Measurements from ENCODE around the gene CAB39.
A peak's percentile ranks its signal among the peaks of the same experiment; 100 is the strongest.

CAB39 gene

DNA sequence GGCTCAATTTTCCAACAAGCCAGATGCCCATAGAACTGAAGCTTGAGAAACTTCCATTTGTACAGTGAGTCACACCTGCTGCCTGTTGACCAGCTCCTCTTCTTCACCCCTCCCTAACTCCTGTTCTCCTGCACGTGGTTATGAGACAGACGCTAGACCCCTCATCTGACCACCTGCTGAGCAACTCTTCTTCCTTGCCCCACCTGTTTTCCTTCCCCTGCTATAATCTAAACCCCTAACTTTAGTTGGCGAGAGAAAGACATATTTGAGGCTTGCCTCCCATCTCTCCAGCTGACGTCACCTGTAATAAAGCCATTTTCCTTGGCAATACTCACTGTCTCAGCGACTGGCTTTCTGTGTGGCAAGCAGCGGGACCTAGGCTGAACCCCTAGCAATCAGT is 129.8 kb downstream of the CAB39 start:
- TF ChIP-seq, protein P1, sequence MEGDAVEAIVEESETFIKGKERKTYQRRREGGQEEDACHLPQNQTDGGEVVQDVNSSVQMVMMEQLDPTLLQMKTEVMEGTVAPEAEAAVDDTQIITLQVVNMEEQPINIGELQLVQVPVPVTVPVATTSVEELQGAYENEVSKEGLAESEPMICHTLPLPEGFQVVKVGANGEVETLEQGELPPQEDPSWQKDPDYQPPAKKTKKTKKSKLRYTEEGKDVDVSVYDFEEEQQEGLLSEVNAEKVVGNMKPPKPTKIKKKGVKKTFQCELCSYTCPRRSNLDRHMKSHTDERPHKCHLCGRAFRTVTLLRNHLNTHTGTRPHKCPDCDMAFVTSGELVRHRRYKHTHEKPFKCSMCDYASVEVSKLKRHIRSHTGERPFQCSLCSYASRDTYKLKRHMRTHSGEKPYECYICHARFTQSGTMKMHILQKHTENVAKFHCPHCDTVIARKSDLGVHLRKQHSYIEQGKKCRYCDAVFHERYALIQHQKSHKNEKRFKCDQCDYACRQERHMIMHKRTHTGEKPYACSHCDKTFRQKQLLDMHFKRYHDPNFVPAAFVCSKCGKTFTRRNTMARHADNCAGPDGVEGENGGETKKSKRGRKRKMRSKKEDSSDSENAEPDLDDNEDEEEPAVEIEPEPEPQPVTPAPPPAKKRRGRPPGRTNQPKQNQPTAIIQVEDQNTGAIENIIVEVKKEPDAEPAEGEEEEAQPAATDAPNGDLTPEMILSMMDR (IDR thresholded peaks at IDR 0.05; ENCODE audit: control insufficient read depth, extremely low read depth, insufficient read depth): no peak
- H3K4me3 ChIP-seq (ENCODE audit: low read depth, low read length): no peak overlapping the region
- DNase-seq (ENCODE audit: low read depth): no peak

DNA sequence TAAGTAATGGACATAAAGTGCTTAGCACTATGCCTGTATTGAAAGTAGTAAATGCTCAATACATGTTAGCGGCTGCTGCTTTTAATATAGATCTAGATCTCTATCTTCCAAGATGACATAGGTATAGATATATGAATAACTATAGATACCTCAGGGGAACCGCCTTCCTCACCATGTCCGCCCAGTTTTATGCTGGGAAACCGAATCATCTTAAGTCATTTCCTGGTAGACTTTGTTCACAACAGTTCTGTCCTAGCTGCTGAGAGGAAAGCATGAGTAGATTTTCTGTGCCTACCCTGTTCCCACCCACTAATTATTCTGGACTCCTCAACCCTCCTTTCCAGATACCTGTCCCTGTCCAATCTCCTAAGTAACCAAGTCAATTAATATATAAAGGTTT is 130.5 kb downstream of the CAB39 start:
- no peak overlapping the region for H3K4me3 ChIP-seq (ENCODE audit: low read depth, low read length)
- TF ChIP-seq, protein P1 (IDR thresholded peaks at IDR 0.05; ENCODE audit: control insufficient read depth, extremely low read depth, insufficient read depth): no peak
- no peak for DNase-seq (ENCODE audit: low read depth)

DNA sequence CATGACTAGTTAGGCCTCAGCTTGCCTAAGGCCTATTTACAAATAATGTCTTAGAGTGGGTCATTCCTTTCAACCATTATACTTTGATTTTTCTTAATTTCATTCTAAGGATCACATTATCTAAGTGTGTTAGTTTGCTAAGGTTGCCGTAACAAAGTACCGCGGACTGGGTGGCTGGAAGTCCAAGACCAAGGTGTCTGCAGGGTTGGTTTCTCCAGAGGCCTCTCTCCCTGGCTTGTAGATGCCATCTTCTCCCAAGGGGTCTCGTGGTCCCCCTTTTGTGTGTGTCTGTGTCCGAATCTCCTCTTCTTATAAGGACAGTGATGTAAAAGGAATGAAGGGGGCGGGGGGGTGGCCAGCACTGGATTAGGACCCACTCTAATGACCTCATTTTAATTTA is 133.7 kb downstream of the CAB39 start:
- H3K4me3 ChIP-seq (ENCODE audit: low read depth, low read length): no peak overlapping the region
- no peak for DNase-seq (ENCODE audit: low read depth)
- TF ChIP-seq, protein P1 (IDR thresholded peaks at IDR 0.05; ENCODE audit: control insufficient read depth, extremely low read depth, insufficient read depth): no peak

DNA sequence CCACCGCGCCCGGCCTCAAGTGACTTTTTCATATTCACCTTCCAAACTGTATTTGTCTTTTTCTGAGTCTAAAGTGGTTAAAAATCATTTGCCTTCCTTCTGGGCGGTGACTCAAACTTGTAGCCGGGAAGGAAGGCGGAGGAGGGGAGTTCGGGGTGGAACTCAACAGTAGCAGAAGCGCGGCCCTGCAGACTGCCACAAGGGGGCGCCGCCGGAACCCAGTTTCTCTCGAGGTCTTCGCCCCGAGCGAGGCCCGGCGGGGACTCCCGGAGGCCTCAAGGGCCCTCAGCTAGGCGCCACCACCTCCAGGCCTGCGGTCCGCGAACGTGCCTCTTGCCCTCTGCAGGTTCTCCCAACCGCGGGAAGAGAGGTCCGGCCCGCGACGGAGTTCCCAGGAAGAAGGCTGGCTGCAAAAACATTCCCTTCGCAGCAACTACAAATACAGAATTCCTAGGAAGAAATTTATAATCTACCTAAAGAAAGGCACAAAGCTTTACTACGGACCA is 135.3 kb downstream of the CAB39 start:
- TF ChIP-seq, protein P1 (IDR thresholded peaks at IDR 0.05; ENCODE audit: control insufficient read depth, extremely low read depth, insufficient read depth): peak; percentile 48
- H3K4me3 ChIP-seq (ENCODE audit: low read depth, low read length): no peak overlapping the region
- DNase-seq (ENCODE audit: low read depth): no peak

DNA sequence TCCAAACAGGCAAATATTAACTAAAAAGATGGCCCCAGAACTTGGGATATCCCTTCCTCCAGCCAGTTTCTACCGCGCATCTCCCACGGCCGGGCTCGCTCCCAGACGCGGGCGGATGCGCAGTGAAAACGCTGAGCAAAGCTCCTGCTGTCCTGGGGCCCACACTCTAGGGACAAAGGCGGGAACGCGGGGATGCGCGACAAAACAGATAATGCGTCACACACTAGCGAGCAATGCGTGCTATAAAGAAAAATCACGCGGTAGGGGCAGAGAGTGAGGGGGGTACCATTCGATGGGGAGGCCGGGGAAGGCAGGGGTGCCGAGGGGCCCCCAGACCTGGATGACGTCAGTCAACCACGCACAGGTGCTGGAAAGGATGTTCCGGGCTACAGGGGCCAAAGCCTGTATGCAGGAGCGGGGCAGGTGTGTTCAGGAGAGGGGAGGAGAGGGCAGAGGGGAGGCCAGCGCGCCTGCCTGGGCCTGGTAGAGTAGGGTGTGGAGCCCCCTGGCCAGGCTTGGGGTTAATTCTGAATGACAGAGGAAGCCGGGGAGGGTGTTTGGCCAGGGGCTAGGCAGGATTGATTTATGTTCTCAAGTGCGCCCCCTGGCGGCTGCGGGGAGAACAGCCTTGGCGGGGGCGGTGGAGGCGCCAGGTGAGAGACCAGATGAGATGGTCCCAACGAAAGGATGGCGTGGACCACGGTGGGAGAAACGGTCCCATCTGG is 137.2 kb downstream of the CAB39 start:
- no peak for DNase-seq (ENCODE audit: low read depth)
- TF ChIP-seq, protein P1 (IDR thresholded peaks at IDR 0.05; ENCODE audit: control insufficient read depth, extremely low read depth, insufficient read depth): peak; percentile 33; the same call in 1 of the 2 replicates
- no peak overlapping the region for H3K4me3 ChIP-seq (ENCODE audit: low read depth, low read length)

DNA sequence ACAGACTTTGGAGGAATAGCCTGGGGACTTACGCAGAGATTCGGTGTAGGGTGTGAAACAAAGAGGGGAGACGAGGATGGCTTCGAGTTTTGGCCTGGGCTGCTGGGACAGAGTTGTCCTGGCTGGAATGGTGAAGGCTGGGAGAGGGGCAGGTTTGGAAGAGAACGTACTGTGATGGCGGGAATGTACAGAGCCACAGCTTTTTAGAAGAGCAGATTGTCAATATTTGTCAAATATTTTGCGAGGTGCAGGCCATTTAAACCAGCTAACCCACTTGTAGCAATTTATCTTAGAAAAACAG is 137.7 kb downstream of the CAB39 start:
- H3K4me3 ChIP-seq (ENCODE audit: low read depth, low read length): no peak overlapping the region
- TF ChIP-seq, protein P1 (IDR thresholded peaks at IDR 0.05; ENCODE audit: control insufficient read depth, extremely low read depth, insufficient read depth): no peak
- DNase-seq (ENCODE audit: low read depth): no peak

DNA sequence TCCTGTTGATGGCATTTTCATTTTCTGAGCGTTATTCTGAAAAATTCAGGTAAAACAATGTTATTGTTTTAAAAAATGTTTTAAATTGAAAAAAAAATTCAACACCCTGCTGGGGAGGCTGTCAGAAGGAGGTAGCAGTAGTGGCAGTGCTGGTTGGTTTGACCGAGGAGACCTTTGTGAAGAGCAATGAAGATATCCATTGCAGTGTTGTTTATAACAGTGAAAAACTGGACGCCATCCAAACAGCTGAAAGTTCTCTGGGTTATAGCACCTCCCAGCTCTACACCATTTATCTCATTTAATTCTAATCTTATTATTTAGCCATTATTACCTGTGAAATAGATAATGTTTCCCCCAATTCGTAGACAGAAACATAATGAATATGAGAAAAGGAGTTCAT is 139.5 kb downstream of the CAB39 start:
- TF ChIP-seq, protein P1 (IDR thresholded peaks at IDR 0.05; ENCODE audit: control insufficient read depth, extremely low read depth, insufficient read depth): no peak
- H3K4me3 ChIP-seq (ENCODE audit: low read depth, low read length): no peak overlapping the region
- DNase-seq (ENCODE audit: low read depth): no peak

All from LNCaP clone FGC (cell line).